Uterus (tissue), 2 donors: ENCODE data around the gene TNFRSF18.

ENCODE experiments used
- POLR2A ChIP-seq, 2 donors: fragments of 450-650 bp; IDR thresholded peaks; one replicate each; pipeline ENCODE4 v1.6.1; 2016; ENCODE audit warnings: antibody characterized with exemption in 2 of 2, mild to moderate bottlenecking in 1 of 2, moderate library complexity in 1 of 2
- TF ChIP-seq, protein P1 (sequence below), 4 experiments: fragments of 200-600 bp in 2 of 4; fragments of 450-650 bp in 2 of 4; sonication (generic) in 2 of 4; IDR thresholded peaks; one replicate each; pipeline ENCODE4 v1.5.1; 2016 to 2019; ENCODE audit warnings: antibody characterized with exemption in 4 of 4, mild to moderate bottlenecking in 2 of 4, moderate library complexity in 1 of 4

- TF ChIP-seq, protein P1, sequence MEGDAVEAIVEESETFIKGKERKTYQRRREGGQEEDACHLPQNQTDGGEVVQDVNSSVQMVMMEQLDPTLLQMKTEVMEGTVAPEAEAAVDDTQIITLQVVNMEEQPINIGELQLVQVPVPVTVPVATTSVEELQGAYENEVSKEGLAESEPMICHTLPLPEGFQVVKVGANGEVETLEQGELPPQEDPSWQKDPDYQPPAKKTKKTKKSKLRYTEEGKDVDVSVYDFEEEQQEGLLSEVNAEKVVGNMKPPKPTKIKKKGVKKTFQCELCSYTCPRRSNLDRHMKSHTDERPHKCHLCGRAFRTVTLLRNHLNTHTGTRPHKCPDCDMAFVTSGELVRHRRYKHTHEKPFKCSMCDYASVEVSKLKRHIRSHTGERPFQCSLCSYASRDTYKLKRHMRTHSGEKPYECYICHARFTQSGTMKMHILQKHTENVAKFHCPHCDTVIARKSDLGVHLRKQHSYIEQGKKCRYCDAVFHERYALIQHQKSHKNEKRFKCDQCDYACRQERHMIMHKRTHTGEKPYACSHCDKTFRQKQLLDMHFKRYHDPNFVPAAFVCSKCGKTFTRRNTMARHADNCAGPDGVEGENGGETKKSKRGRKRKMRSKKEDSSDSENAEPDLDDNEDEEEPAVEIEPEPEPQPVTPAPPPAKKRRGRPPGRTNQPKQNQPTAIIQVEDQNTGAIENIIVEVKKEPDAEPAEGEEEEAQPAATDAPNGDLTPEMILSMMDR (IDR thresholded peaks at IDR 0.05) = no peak
- no peak for TF ChIP-seq POLR2A (IDR thresholded peaks at IDR 0.05)
These were observed 23.1 kb downstream of the TNFRSF18 start for GRCh38 chr1:1183221-1183747.
